Neural progenitor cell (in vitro differentiated cells): Measurements from ENCODE around the gene NXF3. TPM values are rescaled to one million over a fixed set of nuclear protein-coding genes. Genes with fewer than 3 reads are reported as not detected.
"Not testable (repeated sequence)": the region's sequence is repeated elsewhere in the genome, so short reads cannot be mapped to it uniquely, and the experiment has no call there.

Source experiments
- DNase-seq: peaks from one replicate; pipeline ENCODE4 v3.0.0-alpha.2; 2016; ENCODE audit warnings: low spot score
- H2AFZ ChIP-seq: fragments of 200-600 bp; sonication (generic); replicated peaks from 2 replicates; pipeline ENCODE4 v1.6.1; 2016; ENCODE audit warnings: antibody characterized with exemption
- H3F3A ChIP-seq: fragments of 200-600 bp; sonication (generic); 2 replicates; pipeline ENCODE4 v1.6.1; 2016; ENCODE audit warnings: antibody characterized with exemption, low read depth
- H3K27ac ChIP-seq: fragments of 200-600 bp; sonication (generic); 2 replicates; pipeline ENCODE4 v1.5.1; 2016; ENCODE audit warnings: mild to moderate bottlenecking
- H3K27me3 ChIP-seq: fragments of 200-600 bp; sonication (generic); 2 replicates; pipeline ENCODE4 v1.6.1; 2016; ENCODE audit warnings: mild to moderate bottlenecking, moderate library complexity
- H3K36me3 ChIP-seq: fragments of 200-600 bp; sonication (generic); 2 replicates; pipeline ENCODE4 v1.5.1; 2016
- H3K4me1 ChIP-seq: fragments of 200-600 bp; sonication (generic); 2 replicates; pipeline ENCODE4 v1.6.1; 2016; ENCODE audit warnings: mixed run types
- H3K4me2 ChIP-seq: fragments of 200-600 bp; sonication (generic); 2 replicates; pipeline ENCODE4 v1.6.1; 2016
- H3K4me3 ChIP-seq: fragments of 200-600 bp; sonication (generic); 2 replicates; pipeline ENCODE4 v1.5.1; 2016
- H3K79me2 ChIP-seq: fragments of 200-600 bp; sonication (generic); 2 replicates; pipeline ENCODE4 v1.6.1; 2016; ENCODE audit warnings: low read depth
- H3K9ac ChIP-seq: fragments of 200-600 bp; sonication (generic); 2 replicates; pipeline ENCODE4 v1.6.1; 2016
- H3K9me3 ChIP-seq: fragments of 200-600 bp; sonication (generic); 2 replicates; pipeline ENCODE4 v1.5.1; 2016; ENCODE audit warnings: low read depth
- H4K20me1 ChIP-seq: fragments of 200-600 bp; sonication (generic); 2 replicates; pipeline ENCODE4 v1.6.1; 2016; ENCODE audit warnings: low read depth
- H3K27ac Mint-ChIP-seq: 3 replicates; pipeline ENCODE4 v1.8.0; 2021; ENCODE audit warnings: mixed read lengths
- H3K27me3 Mint-ChIP-seq: 2 replicates; pipeline ENCODE4 v1.8.0; 2022; ENCODE audit warnings: low read depth, mild to moderate bottlenecking, inconsistent platforms, moderate library complexity, mixed read lengths; ENCODE audit not compliant: insufficient read depth
- H3K36me3 Mint-ChIP-seq: 3 replicates; pipeline ENCODE4 v1.8.0; 2021; ENCODE audit warnings: mixed read lengths
- H3K4me1 Mint-ChIP-seq: 3 replicates; pipeline ENCODE4 v1.8.0; 2021; ENCODE audit warnings: mixed read lengths
- H3K4me3 Mint-ChIP-seq: 3 replicates; pipeline ENCODE4 v1.8.0; 2021; ENCODE audit warnings: mild to moderate bottlenecking, moderate library complexity, mixed read lengths
- H3K9me3 Mint-ChIP-seq: 3 replicates; pipeline ENCODE4 v1.8.0; 2020; ENCODE audit warnings: mixed read lengths
- CTCF ChIP-seq: fragments of 200-600 bp; sonication (generic); IDR thresholded peaks from 2 replicates; pipeline ENCODE4 v1.5.1; 2017; ENCODE audit warnings: antibody characterized with exemption, mild to moderate bottlenecking
- EZH2 ChIP-seq: fragments of 200-600 bp; sonication (generic); IDR thresholded peaks from 2 replicates; pipeline ENCODE4 v1.6.1; 2017; ENCODE audit warnings: antibody characterized with exemption, mild to moderate bottlenecking, moderate library complexity
- EZH2phosphoT487 ChIP-seq: fragments of 200-600 bp; sonication (generic); IDR thresholded peaks from 2 replicates; pipeline ENCODE4 v1.6.1; 2017; ENCODE audit warnings: antibody characterized with exemption
- total RNA-seq: library from RNA; depleted of rRNA; stranded (reverse); fragments of >200 nt; gene quantifications from 2 replicates; pipeline ENCODE4 v1.2.3, GENCODE V29; 2015; ENCODE audit warnings: low replicate concordance

The NXF3 gene
- total RNA-seq, 1 donor from 2014 or later = not detected

- no peak overlapping the region for H3K4me3 Mint-ChIP-seq
Observed at GRCh38 chrX:103107836-103108235, 14.9 kb upstream of the NXF3 start.

GRCh38 chrX:103107227-103107737 is 14.3 kb upstream of the NXF3 start:
- not testable (repeated sequence) for H3K27me3 Mint-ChIP-seq, H3K36me3 Mint-ChIP-seq, H3K9ac ChIP-seq, DNase-seq, H3K27me3 ChIP-seq, H3K4me1 Mint-ChIP-seq, H3K4me2 ChIP-seq, H3K9me3 ChIP-seq, H3K36me3 ChIP-seq, H3K4me3 ChIP-seq, H3K4me1 ChIP-seq, H4K20me1 ChIP-seq, H3K27ac ChIP-seq, H2AFZ ChIP-seq, H3F3A ChIP-seq, H3K4me3 Mint-ChIP-seq, H3K79me2 ChIP-seq, H3K27ac Mint-ChIP-seq
- H3K9me3 Mint-ChIP-seq = peaks cover 38% of the 10 kb centered on the region

More at GRCh38 chrX:103107836-103108235, 14.9 kb upstream of the NXF3 start:
- Histone ChIP-seq H3K36me3 (no peaks in the 10 kb centered on the region), H3K9me3 (peaks cover 7% of the 10 kb centered on the region), H3K27ac (no peak overlapping the region), H3K4me1 (no peaks in the 10 kb centered on the region), H4K20me1 (no peaks in the 10 kb centered on the region), H3K9ac (no peak overlapping the region), H3K4me2 (no peak overlapping the region), H3K27me3 (no peaks in the 10 kb centered on the region), H3K4me3 (no peak overlapping the region), H2AFZ (no peak overlapping the region), H3K79me2 (no peaks in the 10 kb centered on the region), H3F3A (no peaks in the 10 kb centered on the region)
- Mint-ChIP-seq H3K4me1 (no peaks in the 10 kb centered on the region), H3K27ac (no peak overlapping the region), H3K9me3 (peaks cover 39% of the 10 kb centered on the region), H3K27me3 (peaks cover 2% of the 10 kb centered on the region), H3K36me3 (no peaks in the 10 kb centered on the region)
- TF ChIP-seq EZH2phosphoT487 = no peak
- no peak for TF ChIP-seq CTCF
- no peak for TF ChIP-seq EZH2
- DNase-seq = no peak

- not testable (repeated sequence) for H4K20me1 ChIP-seq, H3K4me2 ChIP-seq, H3K27me3 ChIP-seq, H3K9ac ChIP-seq, H3K27me3 Mint-ChIP-seq, H3K36me3 Mint-ChIP-seq, H2AFZ ChIP-seq, H3K27ac Mint-ChIP-seq, H3K27ac ChIP-seq, DNase-seq, H3K79me2 ChIP-seq, H3K9me3 ChIP-seq, H3K4me3 ChIP-seq, H3K36me3 ChIP-seq, H3F3A ChIP-seq, H3K4me3 Mint-ChIP-seq, H3K4me1 ChIP-seq
- H3K4me1 Mint-ChIP-seq = peaks cover 15% of the 10 kb centered on the region
- H3K9me3 Mint-ChIP-seq = peaks cover 28% of the 10 kb centered on the region
Observed at GRCh38 chrX:103104370-103104769, 11.4 kb upstream of the NXF3 start.

DNA sequence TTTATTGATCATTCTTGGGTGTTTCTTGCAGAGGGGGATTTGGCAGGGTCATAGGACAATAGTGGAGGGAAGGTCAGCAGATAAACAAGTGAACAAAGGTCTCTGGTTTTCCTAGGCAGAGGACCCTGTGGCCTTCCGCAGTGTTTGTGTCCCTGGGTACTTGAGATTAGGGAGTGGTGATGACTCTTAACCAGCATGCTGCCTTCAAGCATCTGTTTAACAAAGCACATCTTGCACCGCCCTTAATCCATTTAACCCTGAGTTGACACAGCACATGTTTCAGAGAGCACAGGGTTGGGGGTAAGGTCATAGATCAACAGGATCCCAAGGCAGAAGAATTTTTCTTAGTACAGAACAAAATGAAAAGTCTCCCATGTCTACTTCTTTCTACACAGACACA is 10.9 kb upstream of the NXF3 start:
- not testable (repeated sequence) for H3K27me3 ChIP-seq, H2AFZ ChIP-seq, H3K4me1 ChIP-seq, H3K36me3 Mint-ChIP-seq, H3K27ac Mint-ChIP-seq, H3K36me3 ChIP-seq, H3K9me3 ChIP-seq, H3K79me2 ChIP-seq, DNase-seq, H3K4me3 Mint-ChIP-seq, H3F3A ChIP-seq, H3K4me2 ChIP-seq, H3K4me3 ChIP-seq, H3K27me3 Mint-ChIP-seq, H3K27ac ChIP-seq, H4K20me1 ChIP-seq, H3K9ac ChIP-seq
- Mint-ChIP-seq H3K4me1 (peaks cover 15% of the 10 kb centered on the region), H3K9me3 (peaks cover 24% of the 10 kb centered on the region)

- Histone ChIP-seq H3K79me2 (no peaks in the 10 kb centered on the region), H3K4me3 (peak overlapping the region; percentile 6), H3F3A (peaks cover 7% of the 10 kb centered on the region), H4K20me1 (no peaks in the 10 kb centered on the region), H3K4me1 (peaks cover 5% of the 10 kb centered on the region), H3K36me3 (no peaks in the 10 kb centered on the region), H3K4me2 (peak overlapping the region; percentile 42), H3K27ac (peak overlapping the region; percentile 83), H3K9ac (no peak overlapping the region), H3K9me3 (no peaks in the 10 kb centered on the region), H3K27me3 (no peaks in the 10 kb centered on the region), H2AFZ (no peak overlapping the region)
- no peak overlapping the region for H3K4me3 Mint-ChIP-seq
- peaks cover 3% of the 10 kb centered on the region for H3K27me3 Mint-ChIP-seq
- TF ChIP-seq EZH2 = no peak
- no peak for TF ChIP-seq EZH2phosphoT487
- TF ChIP-seq CTCF = no peak
- peak; percentile 54 for DNase-seq
- no peaks in the 10 kb centered on the region for H3K36me3 Mint-ChIP-seq
- peaks cover 11% of the 10 kb centered on the region for H3K9me3 Mint-ChIP-seq
- peaks cover 17% of the 10 kb centered on the region for H3K4me1 Mint-ChIP-seq
- peak overlapping the region; percentile 94 for H3K27ac Mint-ChIP-seq
Observed at GRCh38 chrX:103101299-103102042, 8.5 kb upstream of the NXF3 start.
